HCT116 (cell line): ENCODE data around the gene DIS3L2. TPM values are rescaled to one million over a fixed set of nuclear protein-coding genes. Genes with fewer than 3 reads are reported as not detected.

ENCODE experiments used
- ATAC-seq: fragments of 200-7000 bp; cut with Tn5 transposase; 2 replicates; pipeline ENCODE4 v1.9.1; 2020; ENCODE audit warnings: mild to moderate bottlenecking, moderate library complexity
- BruUV-seq: library from RNA; stranded (reverse); fragments of 400-500 nt; replicated peaks from 2 replicates; lab custom pipeline; 2021; lab: Mats Ljungman, UMichigan
- CTCF ChIA-PET: fragments of 300-600 bp; sonication (Branson Sonifier 250); formaldehyde crosslinking; loops from one replicate; lab custom pipeline; 2021; ENCODE audit warnings: antibody characterized with exemption; lab: Charles Lee
- POLR2A ChIA-PET: fragments of 300-600, 350-600 bp; sonication (Branson Sonifier 250); formaldehyde crosslinking; loops from one replicate; lab custom pipeline; 2021; ENCODE audit warnings: antibody characterized with exemption; lab: Charles Lee
- RAD21 ChIA-PET, 2 experiments: fragments of 300-600 bp; sonication (Branson Sonifier 250); formaldehyde crosslinking; loops; one replicate each; lab custom pipeline; 2023; ENCODE audit warnings: low total read pairs in 2 of 2; ENCODE audit not compliant: uncharacterized antibody in 2 of 2, unreplicated experiment in 2 of 2, low non-redundant PET in 1 of 2; lab: Charles Lee
- DNase-seq: peaks from one replicate; pipeline ENCODE4 v3.0.0-alpha.2; 2010; ENCODE audit warnings: low read depth, low spot score
- H2AFZ ChIP-seq: fragments of 200-600 bp; shearing (Covaris generic), sonication (generic); 2 replicates; pipeline ENCODE4 v1.6.1; 2017; ENCODE audit warnings: low read depth, mixed run types, mixed read lengths, antibody characterized with exemption, low read length; ENCODE audit not compliant: poor library complexity, severe bottlenecking
- H3K27ac ChIP-seq: 2 replicates; pipeline ENCODE4 v1.5.1; 2012; ENCODE audit warnings: low read depth, low read length
- H3K27me3 ChIP-seq: fragments of 200-600 bp; sonication (generic); 2 replicates; pipeline ENCODE4 v1.6.1; 2016; ENCODE audit warnings: mixed run types, low read length, mixed read lengths; ENCODE audit not compliant: insufficient read depth
- H3K36me3 ChIP-seq, 2 experiments: fragments of 200-500 bp in 1 of 2; fragments of 200-600 bp in 1 of 2; sonication (Bioruptor generic) in 1 of 2; sonication (generic) in 1 of 2; 2 replicates each; pipeline versions ENCODE4 v1.5.1 to v1.6.1; 2014 to 2016; ENCODE audit warnings: low read length in 2 of 2, inconsistent platforms in 1 of 2, mixed read lengths in 1 of 2, mixed run types in 1 of 2; ENCODE audit not compliant: insufficient read depth in 2 of 2, control insufficient read depth in 1 of 2
- H3K4me1 ChIP-seq, 2 experiments: fragments of 200-600 bp in 1 of 2; sonication (generic) in 1 of 2; 2 replicates each; pipeline versions ENCODE4 v1.5.1 to v1.6.1; 2012 to 2017; ENCODE audit warnings: low read length in 2 of 2, inconsistent platforms in 1 of 2, mild to moderate bottlenecking in 1 of 2, mixed read lengths in 1 of 2, mixed run types in 1 of 2, moderate library complexity in 1 of 2; ENCODE audit not compliant: insufficient read depth in 2 of 2, control insufficient read depth in 1 of 2
- H3K4me2 ChIP-seq: fragments of 200-600 bp; sonication (generic); 2 replicates; pipeline ENCODE4 v1.6.1; 2017; ENCODE audit warnings: mixed run types, low read length, mixed read lengths
- H3K4me3 ChIP-seq, 2 experiments: fragments of 200-600 bp in 1 of 2; sonication (generic) in 1 of 2; replicated peaks in 1 of 2; 2 replicates each; pipeline ENCODE4 v1.5.1; 2011 to 2016; ENCODE audit warnings: low read length in 2 of 2, control low read depth in 1 of 2, low read depth in 1 of 2, mild to moderate bottlenecking in 1 of 2, mixed read lengths in 1 of 2, mixed run types in 1 of 2
- H3K79me2 ChIP-seq: fragments of 200-600 bp; sonication (generic); 2 replicates; pipeline ENCODE4 v1.6.1; 2017; ENCODE audit warnings: mild to moderate bottlenecking, mixed run types, low read length, moderate library complexity, mixed read lengths; ENCODE audit not compliant: insufficient read depth
- H3K9ac ChIP-seq: fragments of 200-600 bp; sonication (generic); 2 replicates; pipeline ENCODE4 v1.6.1; 2016; ENCODE audit warnings: low read length, mixed read lengths
- H3K9me2 ChIP-seq: fragments of 200-600 bp; sonication (generic), shearing (Covaris generic); 2 replicates; pipeline ENCODE4 v1.6.1; 2017; ENCODE audit warnings: mixed run types, mild to moderate bottlenecking, moderate library complexity; ENCODE audit not compliant: insufficient read depth
- H3K9me3 ChIP-seq, 2 experiments: fragments of 200-500 bp in 1 of 2; fragments of 200-600 bp in 1 of 2; sonication (Bioruptor generic) in 1 of 2; sonication (generic) in 1 of 2; 2 replicates each; pipeline ENCODE4 v1.6.1; 2014 to 2017; ENCODE audit warnings: low read length in 2 of 2, mixed read lengths in 2 of 2, inconsistent platforms in 1 of 2, low read depth in 1 of 2, mild to moderate bottlenecking in 1 of 2, mixed run types in 1 of 2, moderate library complexity in 1 of 2; ENCODE audit not compliant: control insufficient read depth in 1 of 2, insufficient read depth in 1 of 2
- H4K20me1 ChIP-seq: fragments of 200-600 bp; sonication (generic), shearing (Covaris generic); 2 replicates; pipeline ENCODE4 v1.6.1; 2017; ENCODE audit warnings: mixed run types, mild to moderate bottlenecking, moderate library complexity; ENCODE audit not compliant: insufficient read depth
- CBX3 ChIP-seq: IDR thresholded peaks from 2 replicates; pipeline ENCODE4 v1.6.1; 2012; ENCODE audit warnings: low read depth
- CEBPB ChIP-seq: IDR thresholded peaks from 2 replicates; pipeline ENCODE4 v1.6.1; 2012; ENCODE audit warnings: low read depth
- REST ChIP-seq: IDR thresholded peaks from 2 replicates; pipeline ENCODE4 v1.6.1; 2012; ENCODE audit warnings: low read depth
- YY1 ChIP-seq: IDR thresholded peaks from 2 replicates; pipeline ENCODE4 v1.6.1; 2011; ENCODE audit warnings: low read length, low read depth, moderate library complexity, mild to moderate bottlenecking; ENCODE audit not compliant: insufficient replicate concordance; ENCODE audit errors: extremely low read depth
- ZFX ChIP-seq: fragments of 450-650 bp; IDR thresholded peaks from 2 replicates; pipeline ENCODE4 v1.6.1; 2017
- ZNF274 ChIP-seq: fragments of 200-500 bp; sonication (Bioruptor generic); IDR thresholded peaks from 2 replicates; pipeline ENCODE4 v1.6.1; 2014; ENCODE audit warnings: mild to moderate bottlenecking, low read depth, low read length, inconsistent platforms
- intact Hi-C: fragments of 100-400 bp; cut with micrococcal nuclease; formaldehyde crosslinking; loops from 2 replicates; pipeline ENCODE4 v1.10.0; 2022
- total RNA-seq: library from RNA; stranded (reverse); gene quantifications from one replicate; pipeline ENCODE4 v1.2.1, GENCODE V29; 2021; ENCODE audit not compliant: unreplicated experiment
- TF ChIP-seq, protein P1 (sequence below): IDR thresholded peaks from 2 replicates; pipeline ENCODE4 v1.6.1; 2011; ENCODE audit warnings: mild to moderate bottlenecking, low read length, moderate library complexity; ENCODE audit not compliant: insufficient replicate concordance; ENCODE audit errors: extremely low read depth

DIS3L2 gene
- total RNA-seq, 1 experiment from 2014 or later, result 42.5 TPM

GRCh38 chr2:231930593-231931281 is 30.8 kb upstream of the DIS3L2 start:
- no peaks in the 10 kb centered on the region for H3K27me3 ChIP-seq
- CTCF ChIA-PET, result interaction anchor here (1.3 to 1.4 kb wide), 2 partner anchors 10 to 195 kb away, joined by 3 to 5 read pairs; no protein-coding TSS in a partner anchor
- intact Hi-C loops, result no loop called here

More at GRCh38 chr2:231930593-231931281, 30.8 kb upstream of the DIS3L2 start:
- Histone ChIP-seq H2AFZ (no peak overlapping the region), H3K27ac (no peak overlapping the region), H3K4me2 (no peak overlapping the region), H3K79me2 (no peaks in the 10 kb centered on the region), H3K4me1 (peaks cover under 1 to 4% of the 10 kb centered on the region in 2 experiments; a peak in 2 of 4 replicates), H3K4me3 (no peak overlapping the region), H4K20me1 (no peaks in the 10 kb centered on the region), H3K9ac (no peak overlapping the region), H3K36me3 (no peaks in the 10 kb centered on the region), H3K9me2 (no peaks in the 10 kb centered on the region), H3K9me3 (no peaks in the 10 kb centered on the region)
- DNase-seq, result no peak
- no TSS peak for BruUV-seq
- no peak for ATAC-seq
- RAD21 ChIA-PET, result no interaction called here
- TF ChIP-seq ZNF274 (no peak), CBX3 (no peak), YY1 (no peak), ZFX (no peak), REST (no peak), CEBPB (no peak)
- TF ChIP-seq, protein P1, sequence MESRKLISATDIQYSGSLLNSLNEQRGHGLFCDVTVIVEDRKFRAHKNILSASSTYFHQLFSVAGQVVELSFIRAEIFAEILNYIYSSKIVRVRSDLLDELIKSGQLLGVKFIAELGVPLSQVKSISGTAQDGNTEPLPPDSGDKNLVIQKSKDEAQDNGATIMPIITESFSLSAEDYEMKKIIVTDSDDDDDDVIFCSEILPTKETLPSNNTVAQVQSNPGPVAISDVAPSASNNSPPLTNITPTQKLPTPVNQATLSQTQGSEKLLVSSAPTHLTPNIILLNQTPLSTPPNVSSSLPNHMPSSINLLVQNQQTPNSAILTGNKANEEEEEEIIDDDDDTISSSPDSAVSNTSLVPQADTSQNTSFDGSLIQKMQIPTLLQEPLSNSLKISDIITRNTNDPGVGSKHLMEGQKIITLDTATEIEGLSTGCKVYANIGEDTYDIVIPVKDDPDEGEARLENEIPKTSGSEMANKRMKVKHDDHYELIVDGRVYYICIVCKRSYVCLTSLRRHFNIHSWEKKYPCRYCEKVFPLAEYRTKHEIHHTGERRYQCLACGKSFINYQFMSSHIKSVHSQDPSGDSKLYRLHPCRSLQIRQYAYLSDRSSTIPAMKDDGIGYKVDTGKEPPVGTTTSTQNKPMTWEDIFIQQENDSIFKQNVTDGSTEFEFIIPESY, result no peak
- POLR2A ChIA-PET, result no interaction called here
